Fibroblast of villous mesenchyme (primary cell): ENCODE data around the gene ATF7IP2. TPM values are rescaled to one million over a fixed set of nuclear protein-coding genes. Genes with fewer than 3 reads are reported as not detected.

ENCODE experiments used
- DNase-seq: peaks from one replicate; pipeline ENCODE4 v3.0.0-alpha.2; 2010; ENCODE audit warnings: low read depth
- H3K4me3 ChIP-seq: 2 replicates; pipeline ENCODE4 v1.5.1; 2011; ENCODE audit warnings: low read depth, mild to moderate bottlenecking, low read length
- CTCF ChIP-seq: IDR thresholded peaks from 2 replicates; pipeline ENCODE4 v1.5.1; 2012; ENCODE audit warnings: low read depth, mild to moderate bottlenecking, low read length; ENCODE audit not compliant: insufficient read depth
- total RNA-seq: library from RNA; depleted of rRNA; stranded (reverse); fragments of >200 nt; gene quantifications from 2 replicates; pipeline ENCODE4 v1.2.3, GENCODE V29; 2012

Gene ATF7IP2
- total RNA-seq, 1 donor, result 6.5 TPM

GRCh38 chr16:10517868-10518267 is 132.0 kb downstream of the ATF7IP2 start:
- H3K4me3 ChIP-seq, result no peak overlapping the region
- no peak for TF ChIP-seq CTCF
- DNase-seq, result no peak

- DNase-seq, result no peak
- no peak overlapping the region for H3K4me3 ChIP-seq
- no peak for TF ChIP-seq CTCF
Measured at GRCh38 chr16:10518479-10519041, 132.7 kb downstream of the ATF7IP2 start.

GRCh38 chr16:10519297-10519696 is 133.4 kb downstream of the ATF7IP2 start:
- no peak for TF ChIP-seq CTCF
- H3K4me3 ChIP-seq, result no peak overlapping the region
- DNase-seq, result no peak

- no peak overlapping the region for H3K4me3 ChIP-seq
- no peak for DNase-seq
- TF ChIP-seq CTCF, result no peak
Measured at GRCh38 chr16:10519929-10520868, 134.3 kb downstream of the ATF7IP2 start.

GRCh38 chr16:10520869-10521578 is 135.2 kb downstream of the ATF7IP2 start:
- no peak for TF ChIP-seq CTCF
- DNase-seq, result no peak
- H3K4me3 ChIP-seq, result no peak overlapping the region

- peak; percentile 75 for DNase-seq
- peak; percentile 91 for TF ChIP-seq CTCF
- H3K4me3 ChIP-seq, result no peak overlapping the region
Measured at GRCh38 chr16:10521681-10522274, 135.9 kb downstream of the ATF7IP2 start.
